SH-SY5Y (cell line): ENCODE measurements around the gene TM4SF4.

Experiments used
- GATA2 ChIP-seq: IDR thresholded peaks from 2 replicates; pipeline ENCODE4 v1.6.1; 2011; ENCODE audit warnings: mild to moderate bottlenecking, low read depth, low read length
- GATA3 ChIP-seq: IDR thresholded peaks from 2 replicates; pipeline ENCODE4 v1.6.1; 2011; ENCODE audit warnings: low read depth, mild to moderate bottlenecking, low read length, moderate library complexity

- TF ChIP-seq GATA2 (no peak), GATA3 (no peak)
Observed at GRCh38 chr3:149455989-149456388, 18.5 kb upstream of the TM4SF4 start.
